ENCODE results near the gene REXO1. TPM values are rescaled to one million over a fixed set of nuclear protein-coding genes. Genes with fewer than 3 reads are reported as not detected.
A peak's percentile ranks its signal among the peaks of the same experiment; 100 is the strongest.

REXO1 gene
- total RNA-seq, 1 experiment from 2014 or later, result 56.8 TPM

GRCh38 chr19:1866693-1867348, 18.5 kb upstream of the REXO1 start:
- Histone ChIP-seq H3K4ac (ENCODE audit: low read depth, low read length) (no peak overlapping the region), H4K91ac (ENCODE audit: insufficient read length, low read depth, low read length) (no peak overlapping the region), H2AFZ (ENCODE audit: low read length) (no peak overlapping the region), H4K5ac (ENCODE audit: insufficient read length, low read depth, low read length) (no peak overlapping the region), H3K4me2 (ENCODE audit: insufficient read depth, insufficient read length, low read length) (no peak overlapping the region), H3K4me1 (ENCODE audit: insufficient read depth, low read length) (no peaks in the 10 kb centered on the region; the same call in 1 of the 2 replicates), H2AK5ac (ENCODE audit: insufficient read length, low read length) (no peak overlapping the region), H2BK5ac (ENCODE audit: insufficient read length, low read length) (no peak overlapping the region), H3K9me3 (ENCODE audit: control insufficient read depth, low read depth, low read length) (no peaks in the 10 kb centered on the region), H3K23me2 (ENCODE audit: insufficient read length, low read depth, low read length, poor library complexity, severe bottlenecking) (peaks cover 6% of the 10 kb centered on the region), H4K20me1 (ENCODE audit: control insufficient read depth, insufficient read depth, insufficient read length) (peaks cover 3% of the 10 kb centered on the region), H3K27me3 (ENCODE audit: insufficient read depth, low read length) (no peaks in the 10 kb centered on the region), H2BK12ac (ENCODE audit: insufficient read length, low read depth, low read length) (no peak overlapping the region), H2BK15ac (ENCODE audit: low read depth, low read length) (no peak overlapping the region), H2BK120ac (ENCODE audit: low read depth, low read length, poor library complexity, severe bottlenecking) (no peak overlapping the region), H3K79me2 (ENCODE audit: insufficient read depth, low read length) (peaks cover 4% of the 10 kb centered on the region; the same call in 1 of the 2 replicates), H2BK20ac (ENCODE audit: low read depth, low read length, poor library complexity, severe bottlenecking) (no peak overlapping the region), H3K56ac (ENCODE audit: insufficient read length, low read depth, low read length) (no peak overlapping the region), H3K79me1 (ENCODE audit: insufficient read depth, low read depth, low read length, poor library complexity, severe bottlenecking) (no peaks in the 10 kb centered on the region), H3K27ac (ENCODE audit: insufficient read length, low read depth, low read length) (no peak overlapping the region), H3K18ac (ENCODE audit: insufficient read length, low read depth, low read length) (no peak overlapping the region), H3T11ph (ENCODE audit: low read length) (no peak overlapping the region), H3K23ac (ENCODE audit: insufficient read length, low read depth, low read length) (no peak overlapping the region), H3K9ac (ENCODE audit: extremely low read depth, insufficient read length, low read length) (no peak overlapping the region), H3K14ac (ENCODE audit: insufficient read depth, low read length) (no peak overlapping the region), H4K8ac (replicated peaks; ENCODE audit: insufficient read length, low read depth, low read length) (no peak overlapping the region)
- no peak for DNase-seq
- peak overlapping the region in 1 of 2 experiments; percentile 38; a peak in 1 of 5 replicates for H3K4me3 Mint-ChIP-seq
- peaks cover 0 to 8% (median 2%) of the 10 kb centered on the region in 3 experiments; a peak in 2 of 7 replicates for H3K36me3 Mint-ChIP-seq (ENCODE audit: insufficient read depth in 1 of 3, low read depth in 3 of 3)
- WGBS (ENCODE audit: extremely low coverage, insufficient read length, low lambda C conversion rate), result no CpG with 5 or more reads among the region's 8 CpGs
- peaks cover under 1 to 3% of the 10 kb centered on the region in 2 experiments; a peak in 3 of 4 replicates for H3K4me1 Mint-ChIP-seq
- H3K27ac Mint-ChIP-seq, result peak overlapping the region in 1 of 3 experiments; percentile 70; a peak in 1 of 7 replicates
- no peaks in the 10 kb centered on the region for H3K9me3 Mint-ChIP-seq
- H3K27me3 Mint-ChIP-seq (ENCODE audit: low read depth), result no peaks in the 10 kb centered on the region
- TF ChIP-seq CTCF (conservative IDR thresholded peaks at IDR 0.05), result no peak
